Stomach (tissue), 9 donors: ENCODE data around the gene ADARB2. TPM values are rescaled to one million over a fixed set of nuclear protein-coding genes. Genes with fewer than 3 reads are reported as not detected.

ENCODE experiments used
- DNase-seq, 2 donors: peaks; one replicate each; pipeline versions ENCODE4 v3.0.0 to v3.0.0-alpha.2; 2013 to 2019
- H3K27ac ChIP-seq, 5 donors: fragments of 200-600 bp in 4 of 5; sonication (generic) in 4 of 5; one replicate each; pipeline ENCODE4 v1.5.1; 2013 to 2019; ENCODE audit warnings: mild to moderate bottlenecking in 1 of 5, moderate library complexity in 1 of 5
- H3K27me3 ChIP-seq, 3 donors: fragments of 200-600 bp; sonication (generic); one replicate each; pipeline ENCODE4 v1.5.1; 2017 to 2019; ENCODE audit warnings: mixed run types in 1 of 3
- H3K36me3 ChIP-seq, 4 donors: fragments of 200-600 bp; sonication (generic); 1 replicate in 3 of 4; 2 replicates in 1 of 4; pipeline ENCODE4 v1.5.1; 2016 to 2019
- H3K4me1 ChIP-seq, 4 donors: fragments of 200-600 bp; sonication (generic); one replicate each; pipeline ENCODE4 v1.5.1; 2016 to 2019
- H3K4me3 ChIP-seq, 4 donors: fragments of 200-600 bp; sonication (generic) in 3 of 4; one replicate each; pipeline ENCODE4 v1.5.1; 2016 to 2019; ENCODE audit warnings: mild to moderate bottlenecking in 1 of 4
- H3K9me3 ChIP-seq, 4 donors: fragments of 200-600 bp; sonication (generic); one replicate each; pipeline ENCODE4 v1.5.1; 2016 to 2019
- CTCF ChIP-seq, 7 experiments: fragments of 450-650 bp in 4 of 7; fragments of 200-600 bp in 3 of 7; sonication (generic) in 3 of 7; IDR thresholded peaks; one replicate each; pipeline ENCODE4 v1.5.1; 2016 to 2019; ENCODE audit warnings: antibody characterized with exemption in 7 of 7, control low read depth in 2 of 7, mild to moderate bottlenecking in 1 of 7
- EP300 ChIP-seq: sonication (generic); formaldehyde crosslinking; IDR thresholded peaks from one replicate; pipeline ENCODE4 v1.6.1; 2017; ENCODE audit warnings: antibody characterized with exemption
- POLR2A ChIP-seq, 4 donors: fragments of 450-650 bp; IDR thresholded peaks; one replicate each; pipeline ENCODE4 v1.6.1; 2016; ENCODE audit warnings: antibody characterized with exemption in 4 of 4, control low read depth in 2 of 4, mild to moderate bottlenecking in 1 of 4, moderate library complexity in 1 of 4
- POLR2AphosphoS5 ChIP-seq, 3 donors: sonication (generic); formaldehyde crosslinking; IDR thresholded peaks; one replicate each; pipeline ENCODE4 v1.6.1; 2016; ENCODE audit warnings: antibody characterized with exemption in 3 of 3
- WGBS, 5 donors: extraction: QIAGEN DNeasy Blood & Tissue Kit in 3 of 5; methylation state at CpG; one replicate each; pipeline versions ENCODE4 v1.1.5 to v1.1.7; 2013 to 2018; 5-methylcytosine and 5-hydroxymethylcytosine counted together
- intact Hi-C: fragments of 100-400 bp; cut with DNase I; formaldehyde crosslinking; loops from one replicate; pipeline ENCODE4 v1.15.1; 2023; ENCODE audit warnings: low total_unique reads
- polyA plus RNA-seq, 3 donors: library from polyadenylated mRNA; stranded (reverse); fragments of 200-250 nt; gene quantifications; one replicate each; pipeline ENCODE4 v1.2.3, GENCODE V29; 2013
- total RNA-seq, 5 donors: library from RNA; depleted of rRNA; stranded (reverse); fragments of >200 nt; gene quantifications; one replicate each; pipeline versions ENCODE4 v1.1.0 to v1.2.3, GENCODE V29; 2014 to 2016
- donor health status: healthy with polysubstance abuse.
- donor health status: Bipolar disorder and iron deficiency.
- donor health status: healthy.

The ADARB2 gene
- total and polyA plus RNA-seq, 8 donors, result 0.55 to 4.1 (median 1.4) TPM; not detected in 1

- TF ChIP-seq EP300 (no peak), POLR2A (IDR thresholded peaks at IDR 0.05) (no peak)
- WGBS, 5 donors, result 84 to 88% (median 85%) methylated on average over 10 to 14 of the region's 14 CpGs
- H3K27me3 ChIP-seq, result peaks cover 0 to 16% (median 0%) of the 10 kb centered on the region in 3 donors
- intact Hi-C loops, result no loop called here
- DNase-seq, result peak in 1 of 2 donors; percentile 18
- no peaks in the 10 kb centered on the region for H3K36me3 ChIP-seq
- no peaks in the 10 kb centered on the region for H3K9me3 ChIP-seq
- H3K27ac ChIP-seq, result no peak overlapping the region
- H3K4me3 ChIP-seq, result no peak overlapping the region
- H3K4me1 ChIP-seq, result no peaks in the 10 kb centered on the region
Measured at GRCh38 chr10:1406132-1406966, 331.0 kb downstream of the ADARB2 start.

- H3K36me3 ChIP-seq, result no peaks in the 10 kb centered on the region
- no peak overlapping the region for H3K4me3 ChIP-seq
- H3K4me1 ChIP-seq, result no peaks in the 10 kb centered on the region
- no peak overlapping the region for H3K27ac ChIP-seq
- TF ChIP-seq POLR2AphosphoS5 (IDR thresholded peaks at IDR 0.05) (no peak), EP300 (no peak)
- H3K9me3 ChIP-seq, result no peaks in the 10 kb centered on the region
- peak in 1 of 2 donors; percentile 16 for DNase-seq
- WGBS, 5 donors, result 85 to 89% (median 87%) methylated on average over 24 to 29 of the region's 29 CpGs
- intact Hi-C loops, result no loop called here
- peaks cover 0 to 27% (median 0%) of the 10 kb centered on the region in 3 donors for H3K27me3 ChIP-seq
Measured at GRCh38 chr10:1404323-1405260, 332.7 kb downstream of the ADARB2 start.

GRCh38 chr10:1403508-1404322, 333.6 kb downstream of the ADARB2 start:
- intact Hi-C loops, result no loop called here
- whole genome bisulfite sequencing, 5 donors, result 71 to 79% (median 74%) methylated on average over 15 to 18 of the region's 18 CpGs
- no peak overlapping the region for H3K27ac ChIP-seq
- H3K36me3 ChIP-seq, result no peaks in the 10 kb centered on the region
- H3K4me3 ChIP-seq, result no peak overlapping the region
- H3K9me3 ChIP-seq, result no peaks in the 10 kb centered on the region
- peak in 1 of 2 donors; percentile 9 for DNase-seq
- peaks cover 0 to 28% (median 0%) of the 10 kb centered on the region in 3 donors for H3K27me3 ChIP-seq
- no peak for TF ChIP-seq POLR2AphosphoS5 (IDR thresholded peaks at IDR 0.05)
- TF ChIP-seq EP300, result no peak
- no peak for TF ChIP-seq CTCF (IDR thresholded peaks at IDR 0.05)
- TF ChIP-seq POLR2A (IDR thresholded peaks at IDR 0.05), result no peak
- H3K4me1 ChIP-seq, result no peaks in the 10 kb centered on the region

- no peak overlapping the region for H3K27ac ChIP-seq
- no peaks in the 10 kb centered on the region for H3K36me3 ChIP-seq
- H3K9me3 ChIP-seq, result no peaks in the 10 kb centered on the region
- intact Hi-C loops, result no loop called here
- H3K27me3 ChIP-seq, result peaks cover 0 to 30% (median 0%) of the 10 kb centered on the region in 3 donors
- 90 to 95% (median 94%) methylated on average over 25 to 27 of the region's 27 CpGs for WGBS, 5 donors
- DNase-seq, result peak in 1 of 2 donors; percentile 17
- no peak for TF ChIP-seq POLR2A (IDR thresholded peaks at IDR 0.05)
- no peak for TF ChIP-seq EP300
- TF ChIP-seq POLR2AphosphoS5 (IDR thresholded peaks at IDR 0.05), result no peak
- no peak for TF ChIP-seq CTCF (IDR thresholded peaks at IDR 0.05)
- no peaks in the 10 kb centered on the region for H3K4me1 ChIP-seq
- H3K4me3 ChIP-seq, result no peak overlapping the region
Measured at GRCh38 chr10:1402816-1403507, 334.4 kb downstream of the ADARB2 start.
